Loucy (cell line): Measurements from ENCODE around the gene CAPNS2.

ENCODE experiments used
- H2AFZ ChIP-seq: fragments of 200-600 bp; sonication (generic); 2 replicates; pipeline ENCODE4 v1.6.0; 2016; ENCODE audit warnings: antibody characterized with exemption, mild to moderate bottlenecking, low read length, moderate library complexity
- H3F3A ChIP-seq: fragments of 200-600 bp; 2 replicates; pipeline ENCODE4 v1.6.0; 2016; ENCODE audit warnings: antibody characterized with exemption, low read depth, mild to moderate bottlenecking
- H3K27me3 ChIP-seq: fragments of 200-600 bp; sonication (generic); 2 replicates; pipeline ENCODE4 v1.6.1; 2014; ENCODE audit warnings: low read length, mild to moderate bottlenecking; ENCODE audit not compliant: insufficient read depth, poor library complexity, severe bottlenecking
- H3K36me3 ChIP-seq: fragments of 200-600 bp; sonication (generic); 2 replicates; pipeline ENCODE4 v1.6.1; 2016; ENCODE audit warnings: low read length; ENCODE audit not compliant: insufficient read depth
- H3K4me1 ChIP-seq: fragments of 200-600 bp; sonication (generic); 2 replicates; pipeline ENCODE4 v1.5.1; 2014; ENCODE audit warnings: low read length, mild to moderate bottlenecking; ENCODE audit not compliant: insufficient read depth, poor library complexity, severe bottlenecking
- H3K4me2 ChIP-seq: fragments of 200-600 bp; sonication (generic); 2 replicates; pipeline ENCODE4 v1.6.0; 2014; ENCODE audit warnings: antibody characterized with exemption, low read length, low read depth, mild to moderate bottlenecking; ENCODE audit not compliant: poor library complexity, severe bottlenecking
- H3K4me3 ChIP-seq: fragments of 200-600 bp; sonication (generic); 2 replicates; pipeline ENCODE4 v1.5.1; 2014; ENCODE audit warnings: low read length, mild to moderate bottlenecking, mixed read lengths; ENCODE audit not compliant: poor library complexity, severe bottlenecking
- H3K79me2 ChIP-seq: fragments of 200-600 bp; sonication (generic); 2 replicates; pipeline ENCODE4 v1.6.1; 2014; ENCODE audit warnings: low read length; ENCODE audit not compliant: insufficient read depth
- H3K9ac ChIP-seq: fragments of 200-600 bp; sonication (generic); 2 replicates; pipeline ENCODE4 v1.6.0; 2014; ENCODE audit warnings: mild to moderate bottlenecking, low read depth, low read length, moderate library complexity; ENCODE audit not compliant: poor library complexity, severe bottlenecking
- H3K9me2 ChIP-seq: fragments of 200-600 bp; sonication (generic); replicated peaks from 2 replicates; pipeline ENCODE4 v1.6.1; 2016; ENCODE audit warnings: low read depth, low read length, mixed read lengths
- H3K9me3 ChIP-seq: fragments of 200-600 bp; sonication (generic); 2 replicates; pipeline ENCODE4 v1.6.1; 2014; ENCODE audit warnings: mild to moderate bottlenecking, antibody characterized with exemption, low read length, low read depth; ENCODE audit not compliant: insufficient read depth
- H4K20me1 ChIP-seq: fragments of 200-600 bp; sonication (generic); 2 replicates; pipeline ENCODE4 v1.6.0; 2014; ENCODE audit warnings: antibody characterized with exemption, low read length, mild to moderate bottlenecking; ENCODE audit not compliant: insufficient read depth, poor library complexity, severe bottlenecking
- EZH2phosphoT487 ChIP-seq: fragments of 200-600 bp; IDR thresholded peaks from 2 replicates; pipeline ENCODE4 v1.6.1; 2018; ENCODE audit warnings: antibody characterized with exemption, mild to moderate bottlenecking, moderate library complexity, borderline replicate concordance
- TF ChIP-seq, protein P1 (sequence below): fragments of 200-600 bp; sonication (generic); conservative IDR thresholded peaks from 2 replicates; pipeline ENCODE4 v1.5.1; 2014; ENCODE audit warnings: mild to moderate bottlenecking, antibody characterized with exemption, low read length

The CAPNS2 gene

DNA sequence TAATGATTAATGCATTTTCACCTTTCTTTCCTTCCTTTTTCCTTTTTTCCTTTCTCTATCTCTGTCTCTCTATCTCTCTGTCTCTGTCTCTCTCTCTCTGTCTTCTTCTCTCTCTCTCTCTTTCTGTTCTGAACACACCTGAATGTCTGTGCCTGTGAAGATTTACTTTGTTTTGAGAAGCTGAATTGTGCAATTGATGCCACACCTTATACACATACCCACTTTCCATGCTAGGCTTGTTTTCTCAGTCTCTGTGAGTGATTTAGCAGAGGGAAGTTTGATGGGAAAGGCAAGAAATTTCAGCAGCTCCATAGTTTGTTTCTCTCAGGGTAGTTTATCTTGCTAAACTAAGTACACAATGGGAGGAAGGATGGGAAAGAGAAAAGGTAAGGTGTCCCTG is 9.3 kb upstream of the CAPNS2 start:
- Histone ChIP-seq H3K79me2 (no peaks in the 10 kb centered on the region), H3K9me2 (no peaks in the 10 kb centered on the region; the same call in 1 of the 2 replicates), H3K27me3 (no peaks in the 10 kb centered on the region), H3F3A (no peaks in the 10 kb centered on the region), H3K4me2 (no peak overlapping the region), H3K4me3 (no peak overlapping the region), H4K20me1 (no peaks in the 10 kb centered on the region), H3K36me3 (no peaks in the 10 kb centered on the region), H3K9me3 (no peaks in the 10 kb centered on the region), H3K9ac (no peak overlapping the region), H2AFZ (no peak overlapping the region), H3K4me1 (no peaks in the 10 kb centered on the region)
- no peak for TF ChIP-seq EZH2phosphoT487
- TF ChIP-seq, protein P1, sequence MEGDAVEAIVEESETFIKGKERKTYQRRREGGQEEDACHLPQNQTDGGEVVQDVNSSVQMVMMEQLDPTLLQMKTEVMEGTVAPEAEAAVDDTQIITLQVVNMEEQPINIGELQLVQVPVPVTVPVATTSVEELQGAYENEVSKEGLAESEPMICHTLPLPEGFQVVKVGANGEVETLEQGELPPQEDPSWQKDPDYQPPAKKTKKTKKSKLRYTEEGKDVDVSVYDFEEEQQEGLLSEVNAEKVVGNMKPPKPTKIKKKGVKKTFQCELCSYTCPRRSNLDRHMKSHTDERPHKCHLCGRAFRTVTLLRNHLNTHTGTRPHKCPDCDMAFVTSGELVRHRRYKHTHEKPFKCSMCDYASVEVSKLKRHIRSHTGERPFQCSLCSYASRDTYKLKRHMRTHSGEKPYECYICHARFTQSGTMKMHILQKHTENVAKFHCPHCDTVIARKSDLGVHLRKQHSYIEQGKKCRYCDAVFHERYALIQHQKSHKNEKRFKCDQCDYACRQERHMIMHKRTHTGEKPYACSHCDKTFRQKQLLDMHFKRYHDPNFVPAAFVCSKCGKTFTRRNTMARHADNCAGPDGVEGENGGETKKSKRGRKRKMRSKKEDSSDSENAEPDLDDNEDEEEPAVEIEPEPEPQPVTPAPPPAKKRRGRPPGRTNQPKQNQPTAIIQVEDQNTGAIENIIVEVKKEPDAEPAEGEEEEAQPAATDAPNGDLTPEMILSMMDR, result no peak

DNA sequence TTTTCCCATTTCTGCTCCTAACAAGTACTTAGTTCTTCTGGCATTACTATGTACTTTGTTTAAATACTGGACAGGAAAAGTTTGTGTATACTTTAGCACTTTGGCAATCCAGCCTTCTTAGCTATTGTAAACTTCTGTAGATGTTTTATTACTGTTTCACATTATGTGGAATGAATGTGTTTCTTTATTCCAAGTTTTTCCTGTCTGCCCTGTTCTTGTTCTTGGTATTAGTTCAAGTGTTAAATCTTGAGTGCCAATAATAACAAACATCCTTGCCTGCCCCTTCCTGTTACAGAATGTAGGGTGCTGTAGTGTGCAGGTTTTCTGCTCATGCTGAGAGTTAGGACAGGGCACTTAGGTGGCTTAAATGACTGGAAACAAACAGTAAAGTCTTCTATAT is 7.3 kb upstream of the CAPNS2 start:
- no peak overlapping the region for H3K9ac ChIP-seq
- no peak overlapping the region for H3K4me2 ChIP-seq
- no peaks in the 10 kb centered on the region for H4K20me1 ChIP-seq
- no peak overlapping the region for H2AFZ ChIP-seq
- H3K36me3 ChIP-seq, result no peaks in the 10 kb centered on the region
- no peaks in the 10 kb centered on the region; the same call in 1 of the 2 replicates for H3K9me2 ChIP-seq
- no peak for TF ChIP-seq EZH2phosphoT487
- TF ChIP-seq, protein P1, result no peak
- H3K9me3 ChIP-seq, result no peaks in the 10 kb centered on the region
- H3K79me2 ChIP-seq, result no peaks in the 10 kb centered on the region
- no peaks in the 10 kb centered on the region for H3K4me1 ChIP-seq
- H3K4me3 ChIP-seq, result no peak overlapping the region
- H3F3A ChIP-seq, result no peaks in the 10 kb centered on the region
- H3K27me3 ChIP-seq, result no peaks in the 10 kb centered on the region

DNA sequence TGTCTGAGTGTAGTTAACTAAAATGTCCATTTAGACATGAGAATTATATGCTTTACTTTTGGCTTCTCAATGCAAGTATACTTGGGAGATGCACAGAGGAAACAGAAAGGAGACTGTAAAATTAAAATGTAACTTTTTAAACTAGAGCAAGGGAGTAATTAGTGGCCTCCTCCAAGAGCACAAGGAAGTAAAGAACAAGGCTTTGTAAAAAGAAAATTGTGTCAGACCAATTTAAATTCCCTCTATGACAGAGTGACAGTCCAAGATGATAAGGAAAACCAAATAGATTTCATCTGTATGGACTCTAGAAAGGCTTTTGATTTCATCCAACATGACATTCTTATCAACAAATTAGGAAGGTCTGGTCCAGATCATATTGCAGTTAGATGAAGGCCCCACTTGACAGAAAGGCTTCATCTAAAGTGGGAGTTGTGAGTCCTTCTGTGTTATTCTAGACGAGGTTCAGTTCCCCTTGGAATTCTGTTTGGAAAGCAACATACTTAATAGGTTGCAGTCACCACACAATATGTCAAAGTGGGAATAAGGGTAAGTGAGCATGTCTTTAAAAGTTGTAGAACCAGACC is 6.5 kb upstream of the CAPNS2 start:
- H3K36me3 ChIP-seq, result no peaks in the 10 kb centered on the region
- H2AFZ ChIP-seq, result no peak overlapping the region
- H3K4me2 ChIP-seq, result no peak overlapping the region
- TF ChIP-seq EZH2phosphoT487, result no peak
- H3K9ac ChIP-seq, result no peak overlapping the region
- no peaks in the 10 kb centered on the region; the same call in 1 of the 2 replicates for H3K9me2 ChIP-seq
- no peaks in the 10 kb centered on the region for H3K9me3 ChIP-seq
- no peak overlapping the region for H3K4me3 ChIP-seq
- H3K4me1 ChIP-seq, result no peaks in the 10 kb centered on the region
- H3K27me3 ChIP-seq, result no peaks in the 10 kb centered on the region
- H3K79me2 ChIP-seq, result no peaks in the 10 kb centered on the region
- no peaks in the 10 kb centered on the region for H3F3A ChIP-seq
- H4K20me1 ChIP-seq, result no peaks in the 10 kb centered on the region

DNA sequence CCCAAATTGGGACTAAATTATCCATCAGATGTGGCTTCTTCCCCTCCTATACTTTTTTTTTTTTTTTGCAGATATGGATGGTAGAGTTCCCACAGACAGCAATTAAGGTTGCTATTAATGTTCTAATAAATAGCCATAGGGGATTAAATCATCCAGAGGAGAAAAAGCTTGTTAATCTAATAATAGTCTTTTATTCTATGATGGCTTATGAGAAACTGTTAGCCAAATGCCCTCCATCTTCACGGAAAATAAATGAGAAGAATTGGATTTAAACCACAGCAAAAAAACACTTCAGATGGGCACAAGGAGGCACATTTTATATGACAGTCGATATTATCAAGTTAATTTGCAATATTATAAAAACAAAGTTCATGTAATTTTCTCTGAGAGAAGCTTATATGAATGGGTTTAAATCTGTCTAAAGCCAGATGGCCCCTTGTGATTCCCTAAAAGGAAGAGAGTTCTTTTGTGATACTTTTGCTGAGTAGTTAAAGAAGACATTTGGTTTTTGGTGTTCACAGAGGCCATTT is 5.1 kb upstream of the CAPNS2 start:
- Histone ChIP-seq H3K4me2 (no peak overlapping the region), H3K4me3 (no peak overlapping the region), H3K9me3 (no peaks in the 10 kb centered on the region), H3F3A (no peaks in the 10 kb centered on the region), H3K36me3 (no peaks in the 10 kb centered on the region), H3K9me2 (no peaks in the 10 kb centered on the region; the same call in 1 of the 2 replicates), H3K27me3 (no peaks in the 10 kb centered on the region), H3K79me2 (no peaks in the 10 kb centered on the region), H2AFZ (no peak overlapping the region), H3K4me1 (no peaks in the 10 kb centered on the region), H3K9ac (no peak overlapping the region), H4K20me1 (no peaks in the 10 kb centered on the region)
- no peak for TF ChIP-seq EZH2phosphoT487
- TF ChIP-seq, protein P1, result no peak
